DMS 273 (cell line): Measurements from ENCODE around the gene ABCC11.

Experiments used
- DNase-seq: peaks from one replicate; lab custom pipeline; 2025; ENCODE audit not compliant: unreplicated experiment; lab: John Stamatoyannopoulos, UW

ABCC11 gene

DNA sequence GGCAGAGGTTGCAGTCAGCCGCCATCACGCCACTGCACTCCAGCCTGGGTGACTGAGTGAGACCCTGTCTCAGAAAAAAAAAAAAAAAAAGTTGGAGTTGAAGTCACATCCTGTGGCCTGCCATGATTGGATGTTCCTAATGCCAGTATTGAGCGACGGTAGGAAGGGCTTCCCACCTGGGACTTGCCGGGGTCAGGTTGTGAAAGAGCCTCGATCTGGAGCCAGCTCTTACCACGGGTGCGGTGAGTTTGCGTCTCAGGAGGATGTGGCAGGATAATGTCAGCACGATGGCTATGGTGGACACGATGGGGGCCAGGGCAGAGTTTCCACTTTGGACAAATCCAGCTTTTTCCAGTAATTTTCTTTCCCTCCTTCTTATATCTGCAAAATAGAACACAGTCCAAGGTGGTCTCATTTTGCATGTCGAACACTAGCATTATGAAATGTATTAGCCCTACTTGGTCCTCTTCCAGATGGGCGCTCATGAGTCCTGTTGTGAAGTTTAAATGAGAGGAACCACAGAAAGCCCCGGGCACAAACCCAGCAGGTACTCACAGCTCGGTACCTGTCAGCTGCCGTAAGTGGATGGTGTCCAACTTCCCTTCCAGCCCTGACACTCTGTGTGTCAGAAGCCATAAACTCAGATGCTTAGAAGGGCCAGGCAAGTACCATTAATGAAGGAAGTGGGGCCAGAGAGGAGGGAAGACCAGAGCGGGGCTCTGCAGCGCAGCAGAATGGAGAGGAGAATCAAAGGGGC lies 113.7 kb downstream of the ABCC11 start:
- no peak for DNase-seq

DNA sequence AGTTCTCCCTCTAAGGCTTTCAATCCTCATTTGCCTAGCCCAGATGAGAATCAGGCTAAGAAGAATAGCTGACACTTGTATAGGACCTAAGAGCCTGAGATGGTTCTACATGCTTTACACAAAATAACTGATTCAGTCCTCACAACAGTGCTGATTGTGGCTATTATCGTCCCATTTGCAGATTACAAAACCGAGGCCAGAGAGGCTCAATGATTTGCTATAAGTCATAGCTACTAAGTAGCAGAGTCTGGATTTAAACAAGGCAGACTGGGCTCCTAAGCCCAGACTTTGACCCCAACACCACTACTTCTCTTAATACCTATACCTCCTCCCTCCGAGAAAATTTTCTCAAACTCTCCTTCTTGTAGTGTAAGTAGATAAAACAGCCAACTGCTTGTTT lies 114.6 kb downstream of the ABCC11 start:
- DNase-seq = no peak

DNA sequence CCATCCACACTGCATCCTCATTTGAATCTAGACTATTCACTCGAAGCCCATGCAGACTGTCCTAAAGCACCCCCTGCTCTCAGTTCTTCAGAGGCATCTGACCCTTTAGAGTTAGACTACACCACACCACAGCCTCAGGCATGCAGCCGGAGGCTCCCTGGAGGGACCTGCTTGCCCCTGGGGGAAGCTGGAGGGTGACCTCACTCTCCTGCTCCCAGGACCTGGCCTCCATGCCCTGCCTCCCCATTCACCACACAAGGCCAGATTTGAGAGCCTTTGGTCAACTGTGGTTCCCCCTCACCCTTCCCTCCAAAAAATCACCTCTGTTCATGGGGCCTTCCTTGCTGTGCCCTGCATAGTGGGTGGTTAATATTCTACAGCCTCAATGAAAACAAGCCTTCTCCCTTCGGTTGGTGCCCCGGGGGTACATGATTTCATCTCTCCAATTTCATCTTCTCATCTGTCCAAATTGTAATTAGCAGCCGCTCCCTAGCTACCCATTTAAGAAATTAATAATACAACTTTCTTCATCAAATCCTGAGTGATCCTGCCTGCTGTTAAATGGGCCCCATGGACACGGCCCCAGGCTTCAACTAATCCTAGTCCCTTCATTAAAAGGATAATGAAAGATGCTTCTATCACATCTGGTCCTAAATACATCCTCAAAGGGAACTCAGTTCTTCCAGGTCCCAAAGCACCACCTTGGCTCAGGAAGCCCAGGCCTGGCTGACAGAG lies 116.0 kb downstream of the ABCC11 start:
- no peak for DNase-seq

DNA sequence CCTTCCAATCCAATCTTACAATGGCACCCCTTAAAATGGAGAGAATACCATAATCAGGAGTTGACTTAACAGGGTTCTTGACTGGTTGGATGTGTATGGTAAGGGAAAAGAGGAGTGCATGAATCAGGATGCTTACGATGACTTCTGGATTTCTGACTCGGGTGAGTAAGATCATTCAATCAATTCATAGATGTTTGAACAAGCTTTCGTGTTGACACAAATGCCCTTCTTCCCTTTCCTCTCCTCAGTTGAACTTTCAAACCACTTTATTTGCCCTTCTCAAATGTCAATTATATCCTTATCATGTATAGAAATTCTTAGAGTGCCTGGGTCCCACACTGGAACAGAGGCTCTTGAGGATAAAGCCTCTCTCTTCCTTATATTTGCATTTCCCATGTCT lies 117.4 kb downstream of the ABCC11 start:
- DNase-seq = no peak

DNA sequence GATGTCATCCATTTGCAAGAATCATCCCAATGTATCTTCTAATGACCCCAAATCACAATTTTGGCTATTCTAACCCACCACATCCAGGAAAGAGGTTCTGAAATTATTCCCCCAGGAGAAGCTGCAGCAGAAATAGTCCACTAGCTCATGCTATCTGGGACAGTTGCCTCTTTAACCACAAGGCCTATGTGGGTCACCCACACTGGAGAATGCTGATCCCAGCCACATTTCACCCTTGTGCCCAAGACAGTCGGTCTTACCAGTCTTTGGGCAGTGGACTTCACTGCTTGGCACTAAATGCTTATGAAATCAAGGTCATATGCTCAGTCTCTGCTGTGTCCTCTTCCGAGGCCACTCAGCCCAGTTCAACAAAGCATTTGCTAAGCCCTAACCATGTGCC lies 118.6 kb downstream of the ABCC11 start:
- no peak for DNase-seq

DNA sequence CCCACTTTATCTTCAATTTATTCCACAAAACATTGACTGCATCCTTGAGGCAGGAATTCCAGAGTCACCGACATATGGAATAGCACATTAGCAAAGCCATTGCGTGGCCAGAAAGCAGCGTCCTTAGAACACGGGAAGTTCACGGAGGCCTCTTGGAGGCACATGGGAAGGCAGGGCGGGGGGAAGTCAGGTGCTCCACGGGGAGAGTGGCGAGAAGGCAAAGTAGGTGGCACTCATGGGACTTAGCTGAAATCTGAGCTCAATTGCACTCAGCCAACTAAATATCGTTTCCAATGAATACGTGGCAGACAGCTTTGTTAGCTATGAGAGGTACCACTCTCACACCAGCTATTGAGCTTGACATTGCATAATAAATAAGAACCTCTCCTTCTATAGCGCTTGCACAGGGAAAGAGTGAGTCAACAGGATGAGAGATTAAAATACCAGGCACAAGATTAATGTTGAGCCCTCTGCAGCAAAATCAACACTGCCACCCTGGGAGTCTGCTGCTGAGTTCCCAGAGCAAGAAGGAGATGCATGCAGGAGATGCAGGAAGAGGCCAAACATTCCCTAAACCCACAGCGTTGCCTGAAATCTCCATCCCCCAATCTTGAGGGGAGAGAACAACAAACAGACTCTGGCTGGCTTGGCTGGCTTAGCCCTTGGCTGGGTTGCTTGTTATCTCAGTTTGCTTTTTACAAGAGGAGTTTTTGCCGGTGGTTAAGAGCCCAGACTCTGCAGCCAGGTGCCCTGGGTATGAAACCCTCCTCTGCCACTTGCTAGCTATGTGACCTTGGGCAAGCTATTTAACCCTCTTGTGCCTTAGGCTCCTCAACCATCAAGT lies 120.3 kb downstream of the ABCC11 start:
- no peak for DNase-seq

DNA sequence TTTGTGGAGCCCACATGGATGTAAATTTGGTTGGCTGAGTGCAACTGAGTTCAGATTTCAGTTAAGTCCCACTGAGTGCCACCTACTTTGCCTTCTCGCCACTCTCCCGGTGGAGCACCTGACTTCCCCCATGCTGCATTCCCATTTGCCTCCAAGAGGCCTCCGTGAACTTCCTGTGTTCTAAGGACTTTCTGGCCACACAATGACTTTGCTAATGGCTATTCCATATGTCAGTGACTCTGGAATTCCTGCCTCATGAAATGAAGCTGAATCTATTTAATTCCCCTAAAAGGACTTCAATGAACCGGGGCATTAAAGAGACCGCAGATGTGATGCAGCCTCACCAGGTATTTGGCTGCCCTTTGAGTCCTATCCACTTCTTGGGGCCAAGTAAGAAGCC lies 121.5 kb downstream of the ABCC11 start:
- no peak for DNase-seq

DNA sequence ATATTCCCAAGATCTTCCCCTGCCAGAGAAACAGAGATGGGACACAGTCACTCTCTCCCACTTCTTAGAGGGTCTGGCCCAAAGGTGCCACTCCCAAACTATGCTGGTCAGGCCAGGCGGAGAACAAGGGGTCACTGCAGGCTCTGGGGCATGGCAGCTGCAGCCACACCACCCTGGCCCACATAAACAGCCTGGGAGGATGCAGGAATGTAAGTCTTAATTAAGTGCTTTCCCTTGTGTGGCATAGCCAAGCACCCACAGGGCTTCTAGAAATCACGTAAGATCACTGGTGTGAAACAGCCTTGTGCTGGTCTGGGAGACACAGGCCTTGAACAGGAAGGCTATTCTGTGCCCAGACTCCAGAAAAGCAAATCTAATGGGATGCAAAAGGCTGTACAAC lies 123.1 kb downstream of the ABCC11 start:
- DNase-seq = no peak

DNA sequence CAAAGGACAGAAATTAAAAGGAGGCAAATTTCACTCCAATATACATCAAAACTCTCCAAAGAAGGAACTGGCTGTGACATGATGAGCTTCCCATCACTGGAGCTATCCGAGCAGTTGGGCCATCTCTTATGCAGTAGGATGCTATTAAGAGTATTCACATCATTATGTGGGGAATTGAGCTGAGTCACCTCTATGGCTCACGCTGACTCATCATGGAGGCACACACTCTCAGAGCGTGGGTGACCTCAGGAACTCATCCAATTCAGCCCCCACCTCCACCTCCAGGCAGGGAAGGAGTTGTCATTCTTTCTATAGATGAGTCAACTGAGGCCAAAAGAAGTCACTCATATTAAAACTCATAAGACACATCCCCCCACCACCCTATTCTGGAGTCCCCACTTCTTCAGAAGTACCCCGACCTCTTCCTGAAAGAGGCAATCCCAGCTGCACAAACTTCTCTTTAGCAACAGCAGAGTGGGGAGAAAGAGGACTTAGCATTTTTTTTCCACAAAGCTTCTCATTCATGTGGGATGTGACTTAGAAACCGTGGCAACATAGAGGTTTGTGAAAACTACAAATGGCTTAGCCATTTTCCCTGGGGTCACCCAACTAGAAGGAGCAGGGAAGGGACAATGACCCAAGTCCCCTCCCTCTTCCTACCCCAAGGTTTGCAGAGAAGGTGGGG lies 124.1 kb downstream of the ABCC11 start:
- peak; percentile 45 for DNase-seq

DNA sequence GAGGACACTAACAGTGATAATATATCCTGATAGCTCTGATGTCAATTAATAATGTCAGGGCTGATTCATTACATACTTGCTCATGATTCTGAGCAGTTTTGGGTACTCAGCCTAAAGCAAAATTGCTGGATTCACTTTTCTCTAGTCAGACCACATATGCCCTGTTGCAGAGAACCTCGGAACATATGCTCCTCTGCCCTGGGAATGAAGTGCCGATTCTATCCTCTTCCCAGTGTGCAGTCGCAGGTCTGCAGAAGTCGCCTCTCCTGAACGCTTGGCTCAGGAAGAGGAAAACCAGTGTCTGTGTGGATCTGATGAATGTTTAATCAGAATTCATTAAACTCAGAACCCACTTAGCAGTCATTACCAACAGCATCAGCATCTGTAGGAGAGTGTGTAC lies 126.1 kb downstream of the ABCC11 start:
- no peak for DNase-seq

DNA sequence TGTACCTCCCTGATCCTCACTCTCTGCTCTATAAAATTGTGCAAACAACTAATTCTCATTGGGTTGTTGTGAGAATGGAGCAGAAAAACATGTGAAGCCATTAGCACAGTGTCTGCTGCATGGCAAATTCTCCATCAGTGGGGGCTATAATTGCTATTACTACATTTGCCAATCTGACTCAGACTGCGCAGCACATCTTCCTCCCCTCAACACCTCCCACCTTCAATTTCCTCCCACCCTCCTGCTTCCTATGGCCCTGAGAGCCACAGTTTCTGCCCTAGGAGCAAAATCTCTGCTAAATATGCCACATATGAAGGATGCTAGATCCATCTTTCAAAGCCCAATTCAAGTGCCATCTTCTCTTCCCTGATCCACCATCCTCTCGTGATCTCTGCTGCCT lies 128.5 kb downstream of the ABCC11 start:
- DNase-seq = no peak

DNA sequence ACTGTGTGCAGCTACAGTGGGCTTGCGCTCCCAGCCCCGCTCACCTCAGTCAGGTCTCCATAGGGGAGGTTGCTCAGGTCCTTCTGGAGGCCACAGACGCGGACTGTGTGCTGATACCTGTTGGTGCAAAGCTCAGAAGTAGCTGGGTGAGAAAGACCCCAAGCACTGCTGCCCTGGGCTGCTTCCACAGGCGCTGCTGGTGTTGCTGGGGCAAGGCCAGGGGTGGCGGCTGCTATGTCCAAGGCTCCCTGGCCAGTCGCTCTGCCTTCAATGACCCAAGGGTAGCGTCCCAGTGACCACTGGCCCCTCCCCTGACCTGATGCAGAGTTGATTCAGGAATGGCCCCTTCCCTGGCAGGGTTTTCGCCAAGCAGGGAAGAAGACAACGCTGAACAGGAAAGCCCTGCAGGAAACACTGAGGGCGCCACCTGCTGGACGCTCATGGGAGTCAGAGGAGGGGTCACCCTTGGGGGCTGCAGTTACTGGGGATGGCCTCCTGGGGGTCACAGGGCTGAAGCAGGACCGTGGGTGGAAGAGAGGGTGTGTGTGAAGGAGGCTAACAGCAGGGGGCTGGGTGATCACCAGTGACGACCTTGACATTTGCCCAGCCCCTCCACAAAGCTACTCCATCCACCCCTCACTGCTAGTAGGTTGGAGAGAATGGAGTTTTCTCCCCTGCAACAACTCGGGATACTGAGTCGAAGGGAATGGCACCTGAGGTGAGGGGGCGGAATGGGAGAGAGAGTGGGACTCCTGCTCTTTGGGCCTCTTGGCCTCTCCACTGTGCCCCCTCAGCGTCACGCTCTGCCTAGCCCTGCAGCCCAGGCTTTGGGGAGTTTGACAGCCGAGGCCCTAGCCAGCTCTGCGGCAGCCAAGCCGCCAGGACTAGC lies 129.9 kb downstream of the ABCC11 start:
- peak; percentile 90 for DNase-seq
